Suprapubic skin (tissue), 4 donors: ENCODE data around the gene LCMT2. TPM values are rescaled to one million over a fixed set of nuclear protein-coding genes. Genes with fewer than 3 reads are reported as not detected.
A peak's percentile ranks its signal among the peaks of the same experiment; 100 is the strongest.

Source experiments
- DNase-seq, 2 donors: peaks; one replicate each; pipeline ENCODE4 v3.0.0-alpha.2; 2019; ENCODE audit warnings: low spot score in 2 of 2
- H3K27ac ChIP-seq: fragments of 200-600 bp; sonication (generic); one replicate; pipeline ENCODE4 v1.5.1; 2019
- H3K27me3 ChIP-seq: fragments of 200-600 bp; sonication (generic); one replicate; pipeline ENCODE4 v1.5.1; 2019
- H3K36me3 ChIP-seq: fragments of 200-600 bp; sonication (generic); one replicate; pipeline ENCODE4 v1.5.1; 2019
- H3K4me1 ChIP-seq: fragments of 200-600 bp; sonication (generic); one replicate; pipeline ENCODE4 v1.5.1; 2019
- H3K4me3 ChIP-seq: fragments of 200-600 bp; sonication (generic); one replicate; pipeline ENCODE4 v1.5.1; 2019; ENCODE audit warnings: mild to moderate bottlenecking
- H3K9me3 ChIP-seq: fragments of 200-600 bp; sonication (generic); one replicate; pipeline ENCODE4 v1.5.1; 2019
- EP300 ChIP-seq: sonication (generic); formaldehyde crosslinking; IDR thresholded peaks from one replicate; pipeline ENCODE4 v1.6.1; 2017; ENCODE audit warnings: antibody characterized with exemption
- POLR2A ChIP-seq, 2 donors: fragments of 450-650 bp; IDR thresholded peaks; one replicate each; pipeline ENCODE4 v1.6.1; 2017; ENCODE audit warnings: antibody characterized with exemption in 2 of 2, mild to moderate bottlenecking in 2 of 2, moderate library complexity in 2 of 2
- POLR2AphosphoS5 ChIP-seq, 3 donors: sonication (generic); formaldehyde crosslinking; IDR thresholded peaks; one replicate each; pipeline ENCODE4 v1.6.1; 2017; ENCODE audit warnings: antibody characterized with exemption in 3 of 3
- WGBS: methylation state at CpG from one replicate; pipeline ENCODE4 v1.1.5; 2018; 5-methylcytosine and 5-hydroxymethylcytosine counted together
- total RNA-seq, 4 donors: library from RNA; depleted of rRNA; stranded (reverse); fragments of >200 nt; gene quantifications; one replicate each; pipeline ENCODE4 v1.1.0, GENCODE V29; 2016
- TF ChIP-seq, protein P1 (sequence below), 2 donors: fragments of 200-600 bp in 1 of 2; fragments of 450-650 bp in 1 of 2; sonication (generic) in 1 of 2; IDR thresholded peaks; one replicate each; pipeline ENCODE4 v1.5.1; 2016 to 2019; ENCODE audit warnings: antibody characterized with exemption in 2 of 2, mild to moderate bottlenecking in 1 of 2, moderate library complexity in 1 of 2

LCMT2 gene
- total RNA-seq, 4 donors from 2014 or later = 3.2 to 5.7 (median 5.6) TPM

DNA sequence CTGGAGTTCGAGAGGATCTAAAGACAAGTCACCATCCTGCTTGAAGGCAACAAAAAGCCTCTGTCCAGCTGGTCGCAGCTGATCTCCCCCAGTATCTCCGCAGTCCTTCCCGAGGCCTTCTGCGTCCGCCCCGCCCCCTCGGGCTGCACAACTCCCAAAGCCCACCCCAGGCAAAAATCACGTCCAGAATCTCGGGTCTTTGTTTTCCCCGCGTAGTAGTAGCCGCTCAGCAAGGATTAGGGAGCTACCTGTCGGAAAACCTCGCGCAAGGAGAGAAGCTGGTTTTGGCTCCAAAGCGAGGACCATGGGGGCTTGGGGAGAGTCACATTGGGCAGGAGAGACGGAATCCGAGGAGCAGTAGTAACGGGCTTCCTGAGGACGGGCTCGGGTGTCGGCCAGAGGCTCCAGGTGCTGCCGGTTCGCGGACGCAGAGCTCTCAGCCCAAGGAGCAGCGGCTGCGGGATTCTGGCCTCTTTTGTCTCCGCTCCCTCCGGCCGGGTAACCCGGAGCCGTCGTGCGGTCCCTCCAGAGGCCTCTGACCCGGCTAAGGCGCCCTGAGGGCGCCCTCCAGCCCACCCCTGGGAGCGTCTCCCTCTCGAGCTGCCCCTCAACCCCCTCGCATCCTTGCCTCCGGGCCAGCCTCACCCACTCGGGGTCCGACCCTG, 40.1 kb upstream of the LCMT2 start:
- TF ChIP-seq EP300 (no peak), POLR2A (IDR thresholded peaks at IDR 0.05) (no peak), POLR2AphosphoS5 (IDR thresholded peaks at IDR 0.05) (no peak)
- TF ChIP-seq, protein P1, sequence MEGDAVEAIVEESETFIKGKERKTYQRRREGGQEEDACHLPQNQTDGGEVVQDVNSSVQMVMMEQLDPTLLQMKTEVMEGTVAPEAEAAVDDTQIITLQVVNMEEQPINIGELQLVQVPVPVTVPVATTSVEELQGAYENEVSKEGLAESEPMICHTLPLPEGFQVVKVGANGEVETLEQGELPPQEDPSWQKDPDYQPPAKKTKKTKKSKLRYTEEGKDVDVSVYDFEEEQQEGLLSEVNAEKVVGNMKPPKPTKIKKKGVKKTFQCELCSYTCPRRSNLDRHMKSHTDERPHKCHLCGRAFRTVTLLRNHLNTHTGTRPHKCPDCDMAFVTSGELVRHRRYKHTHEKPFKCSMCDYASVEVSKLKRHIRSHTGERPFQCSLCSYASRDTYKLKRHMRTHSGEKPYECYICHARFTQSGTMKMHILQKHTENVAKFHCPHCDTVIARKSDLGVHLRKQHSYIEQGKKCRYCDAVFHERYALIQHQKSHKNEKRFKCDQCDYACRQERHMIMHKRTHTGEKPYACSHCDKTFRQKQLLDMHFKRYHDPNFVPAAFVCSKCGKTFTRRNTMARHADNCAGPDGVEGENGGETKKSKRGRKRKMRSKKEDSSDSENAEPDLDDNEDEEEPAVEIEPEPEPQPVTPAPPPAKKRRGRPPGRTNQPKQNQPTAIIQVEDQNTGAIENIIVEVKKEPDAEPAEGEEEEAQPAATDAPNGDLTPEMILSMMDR (IDR thresholded peaks at IDR 0.05) = no peak
- Histone ChIP-seq H3K36me3 (peaks cover 17% of the 10 kb centered on the region), H3K4me3 (peak overlapping the region; percentile 84), H3K27me3 (no peaks in the 10 kb centered on the region), H3K27ac (peak overlapping the region; percentile 35), H3K9me3 (no peaks in the 10 kb centered on the region), H3K4me1 (peaks cover 38% of the 10 kb centered on the region)
- peak in 1 of 2 donors; percentile 58 for DNase-seq
- WGBS = under 1% methylated on average over 24 of the region's 45 CpGs

DNA sequence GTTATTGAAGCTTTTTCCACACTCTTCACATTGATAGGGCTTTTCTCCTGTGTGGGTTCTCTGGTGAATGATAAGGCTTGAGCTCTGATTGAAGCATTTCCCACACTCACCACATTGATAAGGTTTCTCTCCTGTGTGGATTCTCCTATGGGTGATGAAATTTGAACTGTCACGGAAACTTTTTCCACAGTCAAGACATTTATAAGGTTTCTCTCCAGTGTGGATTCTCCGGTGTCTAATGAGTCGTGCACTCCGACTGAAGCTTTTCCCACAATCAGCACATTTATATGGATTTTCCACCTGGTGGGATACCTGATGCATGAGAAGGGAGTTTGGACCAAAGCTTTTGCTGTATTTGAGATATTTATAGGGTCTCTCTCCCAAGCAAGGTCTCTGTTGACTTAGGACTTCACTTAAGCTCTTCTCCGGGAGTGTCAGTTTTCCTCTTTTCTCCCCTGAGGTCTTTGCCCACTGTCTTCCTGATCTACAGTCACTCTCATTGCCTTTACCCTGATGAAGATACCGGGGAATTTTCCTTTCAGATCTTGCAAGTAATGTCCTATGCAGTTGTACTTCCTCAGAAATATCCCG, 31.0 kb upstream of the LCMT2 start:
- H3K27ac ChIP-seq = no peak overlapping the region
- 96% methylated on average over 7 of the region's 7 CpGs for WGBS
- H3K4me3 ChIP-seq = no peak overlapping the region
- no peak for DNase-seq
- H3K9me3 ChIP-seq = peaks cover 30% of the 10 kb centered on the region
- H3K27me3 ChIP-seq = no peaks in the 10 kb centered on the region
- H3K4me1 ChIP-seq = no peaks in the 10 kb centered on the region
- TF ChIP-seq, protein P1 (IDR thresholded peaks at IDR 0.05) = no peak
- no peak for TF ChIP-seq EP300
- no peak for TF ChIP-seq POLR2A (IDR thresholded peaks at IDR 0.05)
- no peak for TF ChIP-seq POLR2AphosphoS5 (IDR thresholded peaks at IDR 0.05)
- peaks cover 74% of the 10 kb centered on the region for H3K36me3 ChIP-seq

DNA sequence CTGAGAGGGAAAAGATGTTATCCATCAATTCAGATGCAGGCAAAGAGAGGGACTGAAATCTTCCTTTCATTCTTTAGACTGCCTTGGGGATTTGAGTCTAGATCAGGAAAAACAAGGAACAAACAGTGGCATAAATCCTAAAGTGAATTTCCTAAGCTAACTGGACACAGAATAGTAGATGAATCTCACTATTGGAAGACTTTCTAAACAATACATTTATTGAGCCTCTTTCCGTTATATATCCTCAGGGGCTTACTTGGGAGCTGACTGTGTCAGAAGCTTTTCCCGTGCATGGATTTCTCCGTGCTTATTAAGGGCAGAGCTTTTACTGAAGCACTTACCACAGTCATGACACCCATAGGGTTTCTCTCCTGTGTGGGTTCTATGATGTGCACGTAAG, 30.4 kb upstream of the LCMT2 start:
- Histone ChIP-seq H3K27ac (no peak overlapping the region), H3K4me3 (no peak overlapping the region), H3K4me1 (no peaks in the 10 kb centered on the region), H3K9me3 (peaks cover 30% of the 10 kb centered on the region), H3K36me3 (peaks cover 68% of the 10 kb centered on the region), H3K27me3 (no peaks in the 10 kb centered on the region)
- no peak for DNase-seq
- 94% methylated on average over 4 of the region's 4 CpGs for whole genome bisulfite sequencing
- TF ChIP-seq POLR2AphosphoS5 (IDR thresholded peaks at IDR 0.05) (no peak), POLR2A (IDR thresholded peaks at IDR 0.05) (no peak)
- TF ChIP-seq, protein P1 (IDR thresholded peaks at IDR 0.05) = no peak

DNA sequence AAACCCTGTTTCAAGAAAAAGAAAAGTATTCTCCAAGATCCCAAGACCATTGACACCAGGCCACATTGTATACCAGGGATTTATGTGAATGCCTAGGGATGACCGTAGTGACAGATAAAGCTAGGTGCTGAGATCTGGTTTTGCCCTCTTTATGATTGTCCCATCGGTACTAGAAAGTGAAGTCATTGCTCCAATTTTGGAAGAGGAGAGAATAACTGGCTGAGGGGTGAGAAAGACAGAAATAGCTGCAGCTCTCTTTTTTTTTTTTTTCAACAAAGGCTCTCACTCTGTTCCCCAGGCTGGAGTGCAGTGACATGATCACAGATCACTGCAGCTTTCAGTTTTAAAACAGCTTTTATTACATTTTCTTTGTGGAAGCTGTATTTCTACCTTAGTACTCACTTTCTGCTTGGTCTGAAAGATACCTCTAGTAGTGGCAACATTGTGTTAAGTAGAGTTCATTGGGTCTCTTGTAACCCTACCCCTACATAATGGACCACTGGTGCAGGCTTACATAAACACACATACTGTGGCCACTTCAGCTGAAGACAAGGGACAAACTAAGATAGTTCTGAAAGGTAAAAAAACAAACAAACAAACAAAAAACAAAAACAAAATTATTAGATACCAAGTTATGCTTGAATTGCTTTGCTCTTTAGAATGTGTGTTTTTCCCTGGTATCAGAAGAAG, 22.5 kb upstream of the LCMT2 start:
- no peaks in the 10 kb centered on the region for H3K27me3 ChIP-seq
- H3K4me3 ChIP-seq = no peak overlapping the region
- no peak overlapping the region for H3K27ac ChIP-seq
- H3K9me3 ChIP-seq = no peaks in the 10 kb centered on the region
- DNase-seq = no peak
- 88% methylated on average over 2 of the region's 2 CpGs for WGBS
- no peak for TF ChIP-seq POLR2A (IDR thresholded peaks at IDR 0.05)
- TF ChIP-seq, protein P1 (IDR thresholded peaks at IDR 0.05) = no peak
- TF ChIP-seq EP300 = no peak
- TF ChIP-seq POLR2AphosphoS5 (IDR thresholded peaks at IDR 0.05) = no peak
- H3K4me1 ChIP-seq = no peaks in the 10 kb centered on the region
- peaks cover 10% of the 10 kb centered on the region for H3K36me3 ChIP-seq

DNA sequence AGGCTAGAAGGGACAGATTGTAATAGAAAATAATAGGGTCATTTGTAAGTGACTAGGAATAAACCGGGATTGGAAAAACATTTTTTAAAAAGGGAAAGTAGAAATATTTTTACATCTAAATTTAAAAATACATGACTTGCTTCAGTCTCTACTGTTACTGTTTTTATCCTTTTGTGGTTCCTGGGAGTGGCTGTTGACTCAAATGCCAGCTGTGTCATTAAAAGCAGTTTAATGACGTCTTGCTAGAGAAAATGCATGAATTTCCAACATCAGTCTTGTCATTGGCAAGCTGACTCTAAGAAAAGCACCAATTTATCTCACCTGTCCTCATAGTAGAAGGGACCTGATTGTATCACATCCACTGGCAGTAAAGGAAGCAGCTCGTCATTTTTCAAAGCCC, 16.7 kb upstream of the LCMT2 start:
- peaks cover 14% of the 10 kb centered on the region for H3K36me3 ChIP-seq
- no peak overlapping the region for H3K4me3 ChIP-seq
- H3K27ac ChIP-seq = no peak overlapping the region
- no peaks in the 10 kb centered on the region for H3K9me3 ChIP-seq
- 81% methylated on average over 3 of the region's 3 CpGs for WGBS
- DNase-seq = no peak
- H3K4me1 ChIP-seq = no peaks in the 10 kb centered on the region
- H3K27me3 ChIP-seq = no peaks in the 10 kb centered on the region
- TF ChIP-seq POLR2AphosphoS5 (IDR thresholded peaks at IDR 0.05) (no peak), EP300 (no peak), POLR2A (IDR thresholded peaks at IDR 0.05) (no peak)
- TF ChIP-seq, protein P1 (IDR thresholded peaks at IDR 0.05) = no peak
